ENCODE measurements around the gene RXRA.
"Not testable (repeated sequence)": the region's sequence is repeated elsewhere in the genome, so short reads cannot be mapped to it uniquely, and the experiment has no call there.

The RXRA gene

DNA sequence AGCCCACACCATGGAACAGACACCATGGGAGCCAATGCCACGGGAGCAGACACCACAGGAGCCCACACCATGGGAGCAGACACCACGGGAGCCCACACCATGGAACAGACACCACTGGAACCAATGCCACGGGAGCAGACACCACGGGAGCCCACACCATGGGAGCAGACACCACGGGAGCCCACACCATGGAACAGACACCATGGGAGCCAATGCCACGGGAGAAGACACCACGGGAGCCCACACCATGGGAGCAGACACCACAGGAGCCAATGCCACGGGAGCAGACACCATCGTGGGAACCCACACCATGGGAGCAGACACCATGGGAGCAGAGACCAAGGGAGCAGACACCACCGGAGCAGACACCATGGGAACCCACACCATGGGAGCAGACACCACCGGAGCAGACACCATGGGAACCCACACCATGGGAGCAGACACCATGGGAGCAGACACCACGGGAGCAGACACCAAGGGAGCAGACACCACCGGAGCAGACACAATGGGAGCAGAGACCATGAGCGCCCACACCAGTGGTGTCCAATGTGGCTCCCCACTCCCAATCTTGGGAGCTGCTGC, 17.5 kb upstream of the RXRA start:
- DNase-seq (ENCODE audit: low spot score): not testable (repeated sequence)

DNA sequence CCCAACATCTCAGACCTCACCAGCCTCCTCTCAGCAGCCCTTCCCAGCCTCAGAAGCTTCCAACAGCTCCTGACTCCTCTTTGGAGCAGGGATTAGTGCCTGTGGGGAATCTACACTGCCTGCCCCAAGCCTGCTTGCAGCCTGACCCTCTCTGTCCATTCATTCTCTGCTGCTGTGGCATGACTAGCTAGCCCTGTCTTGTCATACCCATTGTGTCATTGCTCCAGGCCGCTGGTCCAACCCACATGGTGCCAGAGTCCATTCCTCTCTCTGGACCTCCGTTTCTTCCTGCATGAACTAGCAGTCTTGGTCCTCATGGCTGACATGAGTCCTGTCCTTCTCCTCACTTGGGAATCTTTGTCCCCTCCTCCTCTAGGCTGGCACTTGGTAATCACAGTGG, 12.8 kb upstream of the RXRA start:
- DNase-seq (ENCODE audit: low spot score): no peak

DNA sequence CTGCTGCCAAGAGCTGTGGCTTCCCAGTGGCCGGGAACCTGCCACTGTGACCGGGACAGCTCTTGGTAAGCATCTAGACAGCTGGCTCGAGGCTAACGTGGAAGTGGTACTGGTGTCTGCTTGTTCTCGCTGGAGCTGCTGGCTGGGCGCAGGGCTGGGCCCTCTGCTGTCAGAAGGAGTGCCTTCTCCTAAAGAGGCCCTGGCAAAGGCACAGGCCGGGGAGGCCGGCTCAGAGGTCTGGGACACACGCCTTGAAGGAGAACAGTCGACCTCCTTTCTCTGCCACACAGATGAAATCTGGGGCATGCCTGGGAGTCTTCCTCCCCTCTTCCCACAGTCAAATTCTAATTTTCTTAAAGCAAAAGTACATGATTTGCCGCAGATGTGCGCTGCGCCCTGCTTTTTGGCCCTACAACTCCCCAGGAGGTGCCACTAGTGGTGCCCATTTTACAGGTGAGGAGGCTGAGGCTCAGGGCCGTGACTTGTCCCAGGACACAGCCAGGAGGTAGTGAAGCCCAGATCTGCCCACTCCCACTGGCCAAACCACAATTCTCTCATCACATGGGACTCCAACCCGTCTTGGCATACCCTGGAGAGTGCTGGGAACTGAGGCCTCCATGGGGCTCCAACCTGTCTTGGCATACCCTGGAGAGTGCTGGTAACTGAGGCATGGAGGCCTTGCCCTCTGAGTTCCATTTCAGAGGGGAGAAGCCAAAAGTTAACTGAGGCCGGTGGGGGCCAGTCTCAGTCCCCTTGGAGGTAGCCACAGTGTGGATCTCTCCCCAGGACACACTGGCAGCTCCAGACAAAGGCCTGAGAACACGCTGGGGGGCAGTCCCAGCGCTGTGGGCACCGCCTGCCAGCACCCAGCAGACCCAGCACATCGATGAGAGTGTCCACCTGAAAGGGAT, 12.0 kb upstream of the RXRA start:
- no peak for DNase-seq (ENCODE audit: low spot score)

DNA sequence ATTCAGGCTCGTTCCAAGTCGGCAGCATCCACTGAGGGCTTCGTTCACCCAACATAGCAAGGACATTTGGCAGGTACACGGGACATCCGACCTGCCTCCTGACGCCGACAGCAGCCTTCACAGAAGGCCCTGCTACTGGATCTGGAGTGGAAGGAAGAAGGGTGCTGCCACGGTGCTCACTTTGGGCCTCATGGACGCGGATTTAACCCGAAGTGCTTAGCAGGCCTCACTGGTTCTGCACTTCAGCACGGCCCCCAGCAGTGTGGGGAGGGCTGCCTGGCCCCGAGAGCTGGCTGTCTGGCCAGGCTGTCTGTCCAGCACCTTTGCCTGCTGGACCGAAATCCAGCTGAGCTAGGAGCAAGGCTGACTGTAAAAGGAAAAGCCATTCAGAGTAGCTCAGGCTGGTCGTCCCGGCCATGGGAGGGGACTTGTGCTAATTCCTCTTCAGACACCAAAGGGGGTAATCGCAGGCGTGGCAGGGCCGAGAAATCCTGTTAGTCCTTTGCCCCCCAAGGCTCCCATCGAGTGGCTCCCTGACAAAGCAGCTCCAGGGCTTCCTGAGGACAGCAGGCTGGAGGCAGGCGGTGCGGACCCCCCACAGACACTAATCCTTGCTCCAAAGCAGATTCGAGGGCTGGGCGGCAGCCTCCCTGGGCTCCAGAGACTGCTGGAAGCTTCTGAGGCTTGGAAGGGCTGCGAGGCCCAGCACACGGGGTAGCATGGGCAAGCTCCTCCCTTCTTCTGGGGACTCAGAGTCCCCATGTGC, 11.1 kb upstream of the RXRA start:
- DNase-seq (ENCODE audit: low spot score): no peak

DNA sequence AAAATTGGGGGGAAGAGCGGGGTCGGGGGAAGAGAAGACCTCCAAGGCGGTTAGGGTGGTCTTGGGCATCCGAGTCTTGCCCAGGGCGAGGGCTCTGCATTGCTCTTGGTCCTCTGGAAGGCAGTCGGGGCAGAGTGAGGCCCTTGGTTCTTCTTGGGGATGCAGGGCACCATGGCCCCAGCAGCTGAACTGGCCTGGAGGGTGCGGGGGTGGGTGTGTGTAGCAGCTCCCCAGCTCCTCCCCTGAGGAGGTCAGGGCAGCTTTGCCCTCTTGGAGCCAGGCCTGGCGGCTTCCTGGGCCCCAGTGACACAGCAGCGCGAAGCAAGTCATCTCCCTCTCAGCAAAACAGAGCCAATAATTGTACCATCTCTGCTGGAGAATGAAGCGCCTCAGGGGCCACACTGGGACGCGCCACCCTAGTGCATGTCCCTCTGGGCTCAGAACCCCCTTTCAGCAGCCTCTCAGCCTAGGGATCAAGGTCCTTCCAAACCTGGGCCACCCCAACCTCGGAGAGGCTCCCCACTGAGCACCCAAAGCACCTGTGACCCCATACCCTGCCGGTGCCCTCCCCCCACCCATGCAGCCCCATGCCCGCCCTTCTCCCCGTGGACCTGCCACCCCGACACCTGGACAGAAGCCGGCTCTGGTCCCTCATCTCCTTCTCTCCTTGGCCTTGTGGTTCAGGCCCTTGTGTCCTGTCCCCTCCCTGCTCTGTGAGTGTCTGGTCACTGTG, 10.4 kb upstream of the RXRA start:
- DNase-seq (ENCODE audit: low spot score): no peak

DNA sequence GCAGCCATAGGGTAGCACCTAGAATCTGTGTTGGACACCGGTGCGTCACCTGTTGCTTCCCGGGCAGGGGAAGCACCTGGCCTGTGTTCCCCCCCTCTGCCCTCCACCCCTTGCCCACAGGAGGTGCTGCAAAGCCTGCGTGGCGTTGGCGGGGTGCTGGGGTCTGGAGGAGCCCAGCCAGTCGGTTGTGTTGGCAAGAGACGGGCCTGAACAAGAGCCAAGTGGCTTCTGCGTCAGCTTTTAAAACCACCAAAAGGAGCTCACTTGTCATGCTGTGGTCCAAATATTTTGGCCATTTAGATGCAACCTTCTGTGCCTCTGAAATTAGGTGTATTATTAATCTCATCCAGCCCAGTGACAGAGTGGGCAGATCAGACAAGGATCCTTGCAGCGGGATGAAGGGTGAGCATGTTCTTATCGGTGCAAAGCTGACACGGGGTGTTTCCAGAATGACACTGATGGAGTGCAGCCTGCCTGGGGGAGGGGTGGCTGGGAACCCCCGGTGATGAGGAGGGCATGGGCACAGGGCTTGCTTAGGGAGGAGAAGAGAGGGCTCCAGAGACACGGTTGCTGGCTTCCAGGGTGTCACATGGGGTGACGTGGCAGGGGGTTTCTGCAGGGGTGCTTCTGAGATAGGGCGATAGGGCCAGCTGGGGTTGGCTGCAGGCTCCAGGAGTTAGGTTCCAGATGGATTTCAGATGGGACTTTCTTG, 9.7 kb upstream of the RXRA start:
- DNase-seq (ENCODE audit: low spot score): peak; percentile 82

DNA sequence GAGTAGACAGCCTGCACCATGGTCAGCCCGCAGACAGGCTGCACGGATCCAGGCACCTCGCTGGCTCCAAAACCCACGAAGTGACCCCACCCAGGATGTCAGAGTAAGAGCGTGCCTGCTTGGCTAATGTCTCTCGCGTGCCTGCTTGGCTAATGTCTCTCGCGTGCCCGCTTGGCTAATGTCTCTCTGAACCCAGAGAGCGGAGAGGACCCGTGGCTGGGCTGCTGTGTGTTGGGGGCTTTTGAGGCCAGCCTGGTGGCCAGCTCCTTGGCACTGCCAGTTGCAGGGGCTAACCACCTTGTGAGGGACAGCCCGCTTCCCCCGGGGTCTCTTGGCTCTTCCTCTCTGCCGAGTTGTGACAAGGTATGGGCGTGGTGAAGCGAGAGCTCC, 8.9 kb upstream of the RXRA start:
- peak; percentile 55 for DNase-seq (ENCODE audit: low spot score)

DNA sequence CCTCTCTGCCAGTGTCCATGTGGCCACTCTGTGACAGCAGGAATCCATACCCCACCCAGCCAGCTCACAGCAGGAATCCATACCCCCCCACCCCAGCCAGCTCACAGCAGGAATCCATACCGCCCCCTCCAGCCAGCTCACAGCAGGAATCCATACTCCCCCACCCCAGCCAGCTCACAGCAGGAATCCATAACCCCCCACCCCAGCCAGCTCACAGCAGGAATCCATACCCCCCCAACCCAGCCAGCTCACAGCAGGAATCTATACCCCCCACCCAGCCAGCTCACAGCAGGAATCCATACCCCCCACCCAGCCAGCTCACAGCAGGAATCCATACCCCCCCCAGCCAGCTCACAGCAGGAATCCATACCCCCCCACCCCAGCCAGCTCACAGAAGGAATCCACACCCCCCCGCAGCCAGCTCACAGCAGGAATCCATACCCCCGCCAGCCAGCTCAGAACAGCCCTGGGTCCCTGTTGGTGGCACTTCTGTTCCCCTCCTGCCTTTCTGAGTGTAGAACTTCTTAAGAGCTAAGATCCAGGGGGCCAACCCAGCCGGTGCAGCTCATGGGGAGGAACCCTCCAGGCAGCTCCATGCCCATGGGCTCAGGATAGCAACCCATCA, 8.4 kb upstream of the RXRA start:
- DNase-seq (ENCODE audit: low spot score): peak; percentile 41

DNA sequence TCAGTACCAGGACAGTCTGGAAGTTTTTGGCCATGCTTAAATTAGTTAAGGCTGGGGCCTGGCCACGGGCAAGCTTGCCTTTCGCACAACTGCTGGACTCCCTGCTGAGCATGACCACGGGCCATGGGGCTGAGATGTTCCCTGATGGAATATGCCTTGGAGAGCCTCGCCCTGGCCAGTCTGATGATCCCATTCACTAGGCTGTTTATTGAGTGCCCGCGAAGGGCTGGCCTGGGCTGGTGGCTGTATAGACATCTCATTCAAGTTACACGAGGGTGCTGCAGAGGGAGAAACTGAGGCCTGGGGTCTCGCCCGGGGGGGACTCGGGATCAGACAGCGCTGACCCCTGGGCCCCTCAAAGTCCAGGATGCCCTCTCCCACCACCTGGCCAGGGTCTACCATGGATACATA, 7.8 kb upstream of the RXRA start:
- DNase-seq (ENCODE audit: low spot score): no peak

DNA sequence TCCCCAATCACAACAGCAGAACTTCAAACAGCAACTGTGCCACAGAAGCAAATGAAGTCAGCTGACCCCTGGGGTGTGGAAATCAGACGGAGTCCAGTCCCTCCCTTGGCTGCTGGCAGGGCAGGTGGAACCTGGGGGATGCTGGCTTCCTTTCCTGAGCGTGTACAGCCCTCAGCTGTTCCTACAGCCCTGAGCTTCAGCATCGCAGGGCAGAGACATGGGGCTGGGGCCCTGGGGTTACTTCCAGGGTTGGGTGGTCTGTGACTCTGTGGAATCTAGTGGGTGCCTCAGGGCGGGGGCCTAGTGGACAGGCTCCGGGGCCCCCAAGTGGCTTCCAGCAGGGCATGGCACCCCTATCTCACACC, 7.3 kb upstream of the RXRA start:
- no peak for DNase-seq (ENCODE audit: low spot score)

DNA sequence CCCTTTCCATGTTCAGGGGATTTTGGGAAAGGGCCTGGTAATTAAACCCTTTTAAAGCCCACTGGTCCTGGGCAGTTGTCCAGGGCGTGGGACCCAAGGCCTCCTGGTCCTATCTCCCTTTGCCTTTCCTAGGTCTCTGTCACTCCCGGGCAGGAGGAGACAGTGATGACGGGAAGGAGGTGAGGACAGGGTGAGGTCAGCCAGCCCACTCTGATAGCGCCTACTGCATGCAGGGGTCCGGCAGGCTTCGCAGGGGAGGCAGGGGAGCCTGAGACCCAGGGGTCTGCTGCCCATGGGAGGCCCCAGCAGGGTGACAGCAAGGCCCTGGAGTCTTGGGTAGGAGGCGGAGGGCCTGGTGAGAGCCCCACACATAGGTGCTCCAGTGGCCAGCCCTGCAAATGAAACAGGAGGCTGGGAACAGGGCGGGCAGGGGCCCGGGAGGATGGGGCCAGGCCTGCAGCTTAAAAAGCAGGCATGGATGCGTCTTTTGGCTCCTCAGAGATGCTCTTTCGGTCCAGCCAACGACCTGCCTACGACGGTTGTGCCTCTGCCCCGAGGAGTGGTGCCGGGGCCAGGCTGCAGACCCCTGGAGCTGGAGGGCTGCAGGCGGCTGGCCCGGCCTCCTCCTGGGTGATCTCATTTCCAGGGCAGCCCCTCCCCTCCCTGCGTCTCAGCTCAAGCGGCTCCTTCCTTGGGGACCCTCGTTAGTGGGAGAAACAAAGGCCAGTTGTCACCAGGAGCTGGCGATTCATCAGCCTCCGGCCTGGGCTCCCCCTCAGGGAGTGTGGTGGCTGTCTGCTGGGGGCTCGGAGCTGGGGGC, 6.7 kb upstream of the RXRA start:
- no peak for DNase-seq (ENCODE audit: low spot score)

DNA sequence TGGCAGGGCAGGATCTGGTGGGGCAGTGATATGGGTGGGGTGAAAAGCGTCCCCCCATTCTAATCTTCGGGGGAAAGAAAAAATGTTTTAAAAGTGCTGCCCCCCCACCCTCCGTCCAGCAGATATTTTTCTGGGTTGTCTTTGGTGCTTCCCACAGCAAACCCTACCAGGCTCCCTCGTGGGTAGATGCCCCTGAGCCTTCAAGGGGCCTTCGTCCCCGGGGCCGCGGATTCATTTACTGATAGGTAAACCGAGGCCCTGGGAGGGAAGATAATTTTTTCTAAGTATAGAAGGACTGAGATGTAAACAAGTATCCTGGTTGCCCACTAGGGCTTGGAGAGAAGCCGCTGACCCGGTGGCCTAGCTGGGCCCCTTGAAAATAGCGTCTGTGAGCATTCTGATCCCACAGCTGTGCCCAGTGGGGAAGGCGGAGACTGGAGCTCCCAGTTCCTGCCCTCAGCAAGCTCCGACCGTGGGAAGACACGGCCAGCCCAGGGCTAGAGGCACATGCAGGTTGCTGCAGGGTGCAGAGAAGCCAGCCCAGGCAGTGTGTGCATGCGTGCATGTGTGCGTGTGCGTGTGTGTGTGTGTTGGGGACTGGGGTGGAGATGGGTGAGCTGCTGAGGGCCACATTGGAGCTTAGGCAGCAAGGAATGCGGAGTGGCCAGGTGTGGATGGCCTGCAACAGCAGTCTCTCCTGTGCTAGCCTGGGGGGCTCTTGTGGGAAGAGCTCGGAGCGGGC, 6.0 kb upstream of the RXRA start:
- DNase-seq (ENCODE audit: low spot score): no peak

DNA sequence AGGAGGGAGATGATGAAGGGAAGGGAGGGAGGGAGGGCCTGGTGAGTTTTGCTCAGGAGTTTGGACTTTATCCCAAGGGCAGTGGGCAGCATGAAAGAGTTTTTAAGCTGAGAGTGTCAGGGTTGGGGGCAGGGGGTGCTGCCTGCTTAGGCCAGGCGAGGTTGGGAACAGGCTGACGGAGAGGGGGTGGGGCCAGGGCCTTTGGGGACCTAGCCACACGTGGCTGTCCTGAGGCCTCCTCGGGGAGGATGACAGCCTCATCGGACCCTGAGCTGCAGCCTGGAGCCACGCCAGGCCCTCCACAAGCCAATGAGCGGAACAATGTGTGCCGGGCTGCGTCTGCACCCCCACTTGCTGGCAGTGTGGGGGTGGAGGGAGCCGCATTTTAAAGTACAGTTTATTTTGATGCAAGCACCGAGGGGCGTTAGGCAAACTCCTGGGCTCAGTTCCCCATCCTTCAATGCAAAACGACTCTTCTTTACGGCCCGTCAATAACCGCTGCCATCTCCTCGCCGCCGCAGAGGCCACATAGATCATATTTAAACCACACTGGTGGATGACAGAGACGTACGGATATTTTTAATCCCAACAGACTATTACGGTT, 5.3 kb upstream of the RXRA start:
- DNase-seq (ENCODE audit: low spot score): no peak

DNA sequence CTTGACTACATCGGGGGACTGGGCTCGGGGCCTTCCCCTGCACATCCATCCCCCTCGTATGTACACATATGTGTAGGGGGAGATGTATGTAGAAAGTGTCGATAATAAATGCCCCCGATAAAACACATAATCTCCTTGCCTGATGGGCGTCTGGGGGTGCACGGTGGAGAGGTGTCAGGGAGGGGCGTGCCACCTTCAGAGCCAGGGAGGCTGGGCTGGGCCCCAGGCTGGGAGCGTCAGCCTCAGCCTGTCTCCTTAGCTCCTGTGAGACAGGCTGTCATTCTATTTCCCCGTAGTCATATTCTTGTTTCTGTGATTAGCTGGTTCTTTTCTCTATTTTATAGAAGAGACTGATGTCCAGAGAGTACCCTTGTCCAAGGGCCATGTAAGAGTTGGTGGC, 4.7 kb upstream of the RXRA start:
- DNase-seq (ENCODE audit: low spot score): no peak

DNA sequence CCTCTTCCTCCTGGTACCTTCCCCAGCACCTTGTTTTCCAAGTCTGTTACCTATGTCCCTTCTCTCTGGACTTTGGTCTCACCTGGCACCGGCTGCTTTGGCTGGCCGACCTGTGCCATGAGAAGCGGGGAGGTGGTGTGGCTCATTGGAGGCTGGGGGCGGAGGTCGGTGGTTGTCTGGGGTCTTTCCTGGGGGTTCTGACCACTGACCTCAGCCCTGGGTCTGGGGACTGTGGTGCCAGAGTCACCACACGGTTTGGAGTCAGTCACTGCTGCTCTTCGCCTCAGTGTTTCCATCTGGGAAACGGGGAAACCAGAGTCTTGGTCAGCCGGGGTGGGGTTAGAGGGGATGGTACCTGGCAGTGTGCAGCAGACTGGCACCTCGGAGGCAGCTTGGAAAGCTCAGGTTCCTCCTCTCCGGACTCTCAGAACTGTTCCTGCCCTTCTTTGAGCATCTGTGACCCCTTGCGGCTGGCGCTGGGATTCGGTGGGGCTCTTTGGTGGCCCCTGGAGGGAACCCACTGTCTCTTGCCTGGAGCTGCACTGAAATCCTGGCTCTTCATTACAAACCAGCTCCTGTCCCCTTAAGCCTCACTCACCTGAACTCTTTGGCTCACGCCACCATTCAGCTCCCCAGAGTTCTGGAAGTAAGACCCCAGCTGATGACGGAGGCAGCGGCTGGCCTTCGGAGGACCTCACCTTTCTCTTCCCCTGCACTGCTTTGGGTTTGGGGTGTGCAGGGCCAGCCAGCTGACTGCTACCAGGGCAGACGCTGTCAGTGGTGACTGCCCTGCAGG, 4.1 kb upstream of the RXRA start:
- no peak for DNase-seq (ENCODE audit: low spot score)

DNA sequence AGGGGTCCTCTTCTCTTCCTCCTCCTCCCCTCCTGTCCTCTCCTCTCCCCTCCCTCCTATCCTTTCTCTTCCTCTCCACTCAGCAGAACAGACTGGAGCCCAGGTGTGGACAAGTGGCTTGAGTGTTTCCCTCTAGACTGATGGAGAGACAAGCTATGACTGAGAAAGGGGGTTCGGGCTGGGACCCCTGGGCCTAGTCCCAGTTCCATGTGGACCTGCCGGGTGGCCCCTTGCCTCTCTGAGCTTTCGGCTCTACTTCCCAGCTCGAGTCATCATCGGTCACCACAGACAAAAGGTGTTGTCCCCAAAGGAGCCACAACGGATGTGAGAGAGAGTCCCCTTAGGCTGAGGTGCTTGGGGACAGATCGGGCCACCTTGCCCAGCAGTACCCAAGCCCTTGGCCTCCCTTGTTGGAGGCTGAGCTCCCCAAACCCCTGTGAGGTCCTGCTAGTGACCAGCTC, 3.4 kb upstream of the RXRA start:
- DNase-seq (ENCODE audit: low spot score): no peak

DNA sequence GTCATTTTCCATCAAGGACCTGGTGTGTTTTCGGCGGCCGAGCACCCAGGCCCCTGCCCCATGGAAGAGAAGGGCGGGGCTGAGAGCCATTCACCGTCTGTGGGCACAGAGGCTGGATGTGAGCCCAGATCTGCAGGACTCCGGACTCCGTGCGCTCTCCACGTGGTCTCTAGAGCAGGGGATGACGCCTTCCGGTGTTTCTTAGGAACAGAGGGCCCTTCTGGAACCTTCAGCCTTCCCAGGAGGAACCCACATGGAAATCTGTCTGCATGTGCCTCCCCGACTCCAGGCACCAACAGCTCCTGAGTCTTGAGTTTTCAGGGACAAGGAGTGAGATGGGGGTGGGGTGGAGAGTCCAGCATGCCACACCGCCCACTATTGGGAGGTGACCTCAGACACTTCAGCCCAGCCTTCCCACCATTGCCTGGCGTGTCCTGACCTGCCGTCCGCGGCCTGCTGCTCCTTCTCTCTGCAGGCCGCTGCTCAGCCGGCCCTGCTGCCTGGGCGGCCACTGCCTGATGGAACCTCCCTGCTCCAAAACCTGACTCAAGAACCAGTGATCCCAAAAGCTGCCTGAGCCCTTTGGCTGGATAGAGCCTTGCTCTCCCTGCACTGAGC, 2.4 kb upstream of the RXRA start:
- DNase-seq (ENCODE audit: low spot score): no peak
